Measurements from ENCODE around the gene TRMT10A. TPM values are rescaled to one million over a fixed set of nuclear protein-coding genes. Genes with fewer than 3 reads are reported as not detected.

Gene TRMT10A, protein sequence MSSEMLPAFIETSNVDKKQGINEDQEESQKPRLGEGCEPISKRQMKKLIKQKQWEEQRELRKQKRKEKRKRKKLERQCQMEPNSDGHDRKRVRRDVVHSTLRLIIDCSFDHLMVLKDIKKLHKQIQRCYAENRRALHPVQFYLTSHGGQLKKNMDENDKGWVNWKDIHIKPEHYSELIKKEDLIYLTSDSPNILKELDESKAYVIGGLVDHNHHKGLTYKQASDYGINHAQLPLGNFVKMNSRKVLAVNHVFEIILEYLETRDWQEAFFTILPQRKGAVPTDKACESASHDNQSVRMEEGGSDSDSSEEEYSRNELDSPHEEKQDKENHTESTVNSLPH
- total RNA-seq: 7.8 and 8.0 TPM in 2 replicates
- long read RNA-seq, transcript TRMT10A-202 (8 exons, 1,638 nt): major isoform, 11 of 23 reads
- long read RNA-seq, partial matches to known transcripts: 2 of 23 reads
- long read RNA-seq, other reads (novel, unspliced or antisense): 5 of 23 reads

DNA sequence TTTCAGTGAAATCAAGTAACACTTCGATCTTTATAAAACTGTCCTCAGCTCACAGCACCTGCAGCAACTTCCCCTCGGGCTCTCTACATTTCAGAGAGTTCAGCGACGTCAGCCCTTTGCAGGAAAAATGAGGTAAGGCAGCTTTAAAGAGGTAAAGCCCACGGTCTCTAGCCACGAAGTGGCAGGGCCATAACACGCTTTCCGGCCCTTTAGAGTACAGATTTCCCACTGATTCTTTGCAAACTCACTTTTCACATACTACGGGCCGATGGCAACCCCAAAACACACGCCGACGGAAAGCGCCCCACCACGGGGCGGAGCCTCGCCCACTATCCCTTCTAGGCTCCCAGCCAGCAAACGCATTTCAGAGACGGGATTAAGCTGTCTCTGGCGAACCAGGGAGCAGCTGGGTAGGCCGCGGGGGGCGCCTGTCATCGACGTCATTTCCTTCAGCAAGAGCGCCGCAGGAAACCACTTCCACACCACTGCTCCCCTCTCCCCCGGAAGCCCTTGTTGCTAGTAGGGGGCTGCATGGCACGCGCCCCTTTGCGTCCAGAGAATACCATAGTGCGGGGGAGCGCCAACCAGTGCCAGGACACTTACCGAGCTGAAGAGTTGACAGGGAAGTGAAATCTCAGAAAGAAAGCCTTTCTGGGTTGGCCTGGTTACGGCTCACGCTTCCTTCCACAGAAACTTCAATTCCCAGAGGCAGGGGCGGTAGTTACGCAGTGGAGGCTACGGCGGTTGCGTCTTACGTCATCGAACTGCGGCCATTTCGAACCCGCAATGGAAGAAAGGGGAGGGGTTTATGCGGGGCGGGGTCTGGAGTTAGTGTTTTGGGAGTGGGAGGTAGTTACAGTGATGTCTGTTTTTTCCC, at the start of gene TRMT10A:
TSS of gene TRMT10A (minus strand) at position 730 of the 877 bp plus-strand sequence. CDS start 4,701 bp downstream, outside the sequence.
- peak; percentile 86 for DNase-seq (ENCODE audit: low read depth, low spot score)
- Mint-ChIP-seq H3K9me3 (no peaks in the 10 kb centered on the region), H3K4me3 (peak within 1 kb of the TSS; percentile 99), H3K4me1 (peaks cover 27% of the 10 kb centered on the region), H3K27ac (ENCODE audit: unreplicated experiment) (peak within 1 kb of the TSS; percentile 100), H3K27me3 (ENCODE audit: low read depth) (peaks cover 6% of the 10 kb centered on the region), H3K36me3 (ENCODE audit: low read depth) (no peaks in the 10 kb centered on the region)
- TF ChIP-seq, protein P1, sequence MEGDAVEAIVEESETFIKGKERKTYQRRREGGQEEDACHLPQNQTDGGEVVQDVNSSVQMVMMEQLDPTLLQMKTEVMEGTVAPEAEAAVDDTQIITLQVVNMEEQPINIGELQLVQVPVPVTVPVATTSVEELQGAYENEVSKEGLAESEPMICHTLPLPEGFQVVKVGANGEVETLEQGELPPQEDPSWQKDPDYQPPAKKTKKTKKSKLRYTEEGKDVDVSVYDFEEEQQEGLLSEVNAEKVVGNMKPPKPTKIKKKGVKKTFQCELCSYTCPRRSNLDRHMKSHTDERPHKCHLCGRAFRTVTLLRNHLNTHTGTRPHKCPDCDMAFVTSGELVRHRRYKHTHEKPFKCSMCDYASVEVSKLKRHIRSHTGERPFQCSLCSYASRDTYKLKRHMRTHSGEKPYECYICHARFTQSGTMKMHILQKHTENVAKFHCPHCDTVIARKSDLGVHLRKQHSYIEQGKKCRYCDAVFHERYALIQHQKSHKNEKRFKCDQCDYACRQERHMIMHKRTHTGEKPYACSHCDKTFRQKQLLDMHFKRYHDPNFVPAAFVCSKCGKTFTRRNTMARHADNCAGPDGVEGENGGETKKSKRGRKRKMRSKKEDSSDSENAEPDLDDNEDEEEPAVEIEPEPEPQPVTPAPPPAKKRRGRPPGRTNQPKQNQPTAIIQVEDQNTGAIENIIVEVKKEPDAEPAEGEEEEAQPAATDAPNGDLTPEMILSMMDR (conservative IDR thresholded peaks at IDR 0.05): no peak

DNA sequence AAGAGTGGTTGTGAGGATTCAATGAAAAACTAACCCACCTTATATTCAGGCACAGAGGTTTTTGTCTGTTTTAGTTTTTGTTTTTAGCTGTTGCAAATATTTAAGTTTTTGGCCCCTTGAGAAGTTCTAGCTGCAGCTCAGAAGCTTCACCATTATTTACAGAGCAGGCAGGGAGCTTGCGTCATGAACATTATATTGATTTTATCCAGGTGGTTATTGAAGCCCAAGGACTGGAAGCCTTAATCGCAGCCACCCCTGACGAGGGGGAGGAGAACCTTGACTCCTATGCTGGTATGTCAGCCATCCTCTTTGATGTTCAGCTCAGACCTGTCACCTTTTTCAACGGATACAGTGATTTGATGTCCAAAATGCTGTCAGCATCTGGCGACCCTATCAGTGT, 48.9 kb upstream of the TRMT10A start:
- H3K4me1 Mint-ChIP-seq: no peaks in the 10 kb centered on the region
- no peak overlapping the region for H3K27ac Mint-ChIP-seq (ENCODE audit: unreplicated experiment)
- no peaks in the 10 kb centered on the region for H3K9me3 Mint-ChIP-seq
- no peaks in the 10 kb centered on the region for H3K27me3 Mint-ChIP-seq (ENCODE audit: low read depth)
- TF ChIP-seq, protein P1 (conservative IDR thresholded peaks at IDR 0.05): no peak
- no peak overlapping the region for H3K4me3 Mint-ChIP-seq
- no peaks in the 10 kb centered on the region for H3K36me3 Mint-ChIP-seq (ENCODE audit: low read depth)
- no peak for DNase-seq (ENCODE audit: low read depth, low spot score)

DNA sequence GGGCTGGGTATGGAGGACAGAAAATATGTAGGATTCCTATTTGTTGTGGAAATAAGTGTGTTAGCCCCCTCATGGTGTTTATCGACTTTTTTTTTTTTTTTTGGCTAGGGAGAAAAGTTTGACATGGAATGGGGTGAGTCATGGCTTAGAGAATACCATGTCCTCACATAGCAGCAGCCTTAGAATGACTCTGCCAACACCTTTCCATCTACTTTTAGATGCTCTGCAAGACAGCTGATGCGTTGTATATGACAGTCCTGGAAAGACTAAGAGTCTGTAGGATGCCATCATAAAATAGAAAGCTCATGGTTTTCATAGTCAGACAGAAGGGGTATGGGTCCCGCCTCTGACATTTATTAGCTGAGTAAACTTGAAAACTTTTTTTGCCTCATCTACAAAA, 48.4 kb upstream of the TRMT10A start:
- Mint-ChIP-seq H3K4me3 (no peak overlapping the region), H3K36me3 (ENCODE audit: low read depth) (no peaks in the 10 kb centered on the region), H3K27ac (ENCODE audit: unreplicated experiment) (no peak overlapping the region), H3K9me3 (no peaks in the 10 kb centered on the region), H3K27me3 (ENCODE audit: low read depth) (no peaks in the 10 kb centered on the region), H3K4me1 (no peaks in the 10 kb centered on the region)
- TF ChIP-seq, protein P1 (conservative IDR thresholded peaks at IDR 0.05): no peak
- no peak for DNase-seq (ENCODE audit: low read depth, low spot score)

DNA sequence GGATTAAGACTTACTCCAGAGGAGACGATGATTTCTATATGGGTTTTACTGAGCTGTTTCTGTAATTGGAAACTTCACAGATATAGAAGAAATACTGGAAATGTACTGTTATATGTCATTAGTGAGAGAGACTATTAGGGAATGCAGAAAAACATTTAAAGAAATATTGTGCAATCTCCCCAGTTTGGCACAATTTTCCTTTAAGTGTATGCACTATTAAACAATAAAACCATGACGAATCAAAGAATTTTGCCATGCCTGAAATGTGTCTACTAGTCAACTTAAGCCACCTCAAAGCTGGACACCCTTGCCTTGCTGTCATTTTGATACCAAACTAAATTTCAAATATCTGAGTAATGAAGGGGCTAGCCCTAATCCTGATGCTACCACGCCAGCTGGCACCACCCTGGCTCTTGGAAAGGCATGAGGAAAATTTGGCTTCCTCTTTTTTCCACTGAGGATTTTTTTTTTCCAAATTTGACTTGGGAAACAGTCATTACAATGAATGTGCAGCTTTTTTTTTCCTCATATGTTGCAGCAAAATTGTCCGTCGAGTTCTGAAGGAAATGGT, 46.9 kb upstream of the TRMT10A start:
- Mint-ChIP-seq H3K27me3 (ENCODE audit: low read depth) (no peaks in the 10 kb centered on the region), H3K36me3 (ENCODE audit: low read depth) (no peaks in the 10 kb centered on the region), H3K4me3 (no peak overlapping the region), H3K9me3 (no peaks in the 10 kb centered on the region), H3K4me1 (no peaks in the 10 kb centered on the region), H3K27ac (ENCODE audit: unreplicated experiment) (no peak overlapping the region)
- DNase-seq (ENCODE audit: low read depth, low spot score): no peak
- TF ChIP-seq, protein P1 (conservative IDR thresholded peaks at IDR 0.05): no peak

DNA sequence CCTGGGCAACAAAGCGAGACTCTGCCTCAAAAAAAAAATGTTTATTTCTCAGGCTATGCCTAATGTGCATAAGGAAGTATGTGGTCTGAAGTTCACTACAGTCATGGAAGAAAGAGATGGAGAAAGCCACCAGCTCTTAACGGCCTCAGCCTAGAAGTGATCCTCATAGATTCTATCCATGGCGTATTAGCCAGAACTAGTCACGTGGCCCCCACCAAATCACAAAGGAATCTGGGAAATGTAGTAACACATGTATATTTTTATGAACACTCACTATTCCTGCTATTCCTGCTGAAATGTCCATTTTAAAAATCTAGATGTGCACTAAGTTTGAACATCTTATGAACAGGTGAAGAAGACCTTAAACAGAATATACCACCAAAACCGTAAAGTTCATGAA, 44.6 kb upstream of the TRMT10A start:
- Mint-ChIP-seq H3K27me3 (ENCODE audit: low read depth) (no peaks in the 10 kb centered on the region), H3K4me1 (no peaks in the 10 kb centered on the region), H3K4me3 (no peak overlapping the region), H3K9me3 (no peaks in the 10 kb centered on the region), H3K36me3 (ENCODE audit: low read depth) (no peaks in the 10 kb centered on the region), H3K27ac (ENCODE audit: unreplicated experiment) (no peak overlapping the region)
- no peak for DNase-seq (ENCODE audit: low read depth, low spot score)
- TF ChIP-seq, protein P1 (conservative IDR thresholded peaks at IDR 0.05): no peak

Data from neural crest cell (in vitro differentiated cells).